GM12878 (cell line): ENCODE data around the gene ADAMTSL1.

Experiments used
- ASH2L ChIP-seq: fragments of 300-600, 200-600 bp; sonication (generic); IDR thresholded peaks from 2 replicates; pipeline ENCODE4 v1.6.1; 2017; ENCODE audit warnings: low read depth, mild to moderate bottlenecking, borderline replicate concordance
- CEBPZ ChIP-seq: fragments of 150-350 bp; IDR thresholded peaks from 2 replicates; pipeline ENCODE4 v1.6.1; 2016; ENCODE audit warnings: low read depth, low read length
- CTCF ChIP-seq, 3 experiments: IDR thresholded peaks in 2 of 3; conservative IDR thresholded peaks in 1 of 3; 2 replicates each; pipeline ENCODE4 v1.5.1; 2011; ENCODE audit warnings: low read depth in 3 of 3, low read length in 3 of 3, mild to moderate bottlenecking in 3 of 3, control low read depth in 2 of 3, moderate library complexity in 2 of 3, inconsistent platforms in 1 of 3, mixed read lengths in 1 of 3; ENCODE audit not compliant: control insufficient read depth in 2 of 3, insufficient read depth in 1 of 3; ENCODE audit errors: extremely low read depth in 1 of 3
- GABPA ChIP-seq: IDR thresholded peaks from 2 replicates; pipeline ENCODE4 v1.6.1; 2014; ENCODE audit warnings: antibody characterized with exemption, low read depth, mild to moderate bottlenecking, inconsistent platforms
- JUNB ChIP-seq: IDR thresholded peaks from 2 replicates; pipeline ENCODE4 v1.6.1; 2016; ENCODE audit warnings: antibody characterized with exemption, mild to moderate bottlenecking
- RBBP5 ChIP-seq: fragments of 200-600 bp; sonication (generic); conservative IDR thresholded peaks from 2 replicates; pipeline ENCODE4 v1.6.1; 2016
- SUPT20H ChIP-seq: IDR thresholded peaks from 2 replicates; pipeline ENCODE4 v1.6.1; 2011; ENCODE audit warnings: low read depth, mild to moderate bottlenecking, low read length, moderate library complexity, borderline replicate concordance; ENCODE audit not compliant: control insufficient read depth
- ZNF274 ChIP-seq: IDR thresholded peaks from one replicate; pipeline ENCODE4 v1.8.0; 2011; ENCODE audit not compliant: insufficient read length, insufficient read depth
- ZNF592 ChIP-seq: fragments of 450-650 bp; IDR thresholded peaks from 2 replicates; pipeline ENCODE4 v1.6.1; 2017; ENCODE audit warnings: mild to moderate bottlenecking, moderate library complexity

- TF ChIP-seq ZNF592, result no peak
- no peak for TF ChIP-seq SUPT20H
- no peak for TF ChIP-seq RBBP5
- 0 out of 2 replicates have a peak, but pooled peaks have one; percentile 15 for TF ChIP-seq GABPA
- no peak for TF ChIP-seq CTCF (IDR thresholded peaks at IDR 0.05 in 2 of 3, conservative IDR thresholded peaks at IDR 0.05 in 1 of 3; ENCODE audit: control insufficient read depth in 2 of 3, extremely low read depth in 1 of 3, insufficient read depth in 1 of 3, low read depth in 3 of 3, low read length in 3 of 3)
- TF ChIP-seq JUNB, result peak; percentile 85
- no peak for TF ChIP-seq CEBPZ
- TF ChIP-seq ASH2L, result peak; percentile 86; the same call in 1 of the 2 replicates
- TF ChIP-seq ZNF274, result no peak
Observed at GRCh38 chr9:18768951-18769622, 295.1 kb downstream of the ADAMTSL1 start.
